Right lobe of liver (tissue), 6 donors: ENCODE data around the gene CBR4. TPM values are rescaled to one million over a fixed set of nuclear protein-coding genes. Genes with fewer than 3 reads are reported as not detected.
"Not testable (repeated sequence)": the region's sequence is repeated elsewhere in the genome, so short reads cannot be mapped to it uniquely, and the experiment has no call there.

Experiments
- ATAC-seq, 4 donors: fragments of 200-7000 bp; cut with Tn5 transposase; one replicate each; pipeline ENCODE4 v1.9.1; 2020; ENCODE audit warnings: mild to moderate bottlenecking in 4 of 4, moderate library complexity in 4 of 4
- DNase-seq, 3 donors: peaks; one replicate each; pipeline ENCODE4 v3.0.0-alpha.2; 2020
- H3K27ac ChIP-seq, 3 donors: fragments of 200-600 bp; one replicate each; pipeline ENCODE4 v1.8.0; 2022
- H3K27me3 ChIP-seq, 2 donors: fragments of 200-600 bp; one replicate each; pipeline ENCODE4 v1.8.0; 2022
- H3K36me3 ChIP-seq, 4 donors: fragments of 200-600 bp; sonication (generic) in 1 of 4; one replicate each; pipeline versions ENCODE4 v1.5.1 to v1.8.0; 2017 to 2022; ENCODE audit warnings: control low read depth in 1 of 4
- H3K4me1 ChIP-seq, 4 donors: fragments of 200-600 bp; sonication (generic) in 1 of 4; one replicate each; pipeline versions ENCODE4 v1.5.1 to v1.8.0; 2017 to 2022; ENCODE audit warnings: control low read depth in 1 of 4
- H3K4me3 ChIP-seq, 3 donors: fragments of 200-600 bp; one replicate each; pipeline ENCODE4 v1.8.0; 2022
- H3K9me3 ChIP-seq, 4 donors: fragments of 200-600 bp; sonication (generic) in 1 of 4; one replicate each; pipeline versions ENCODE4 v1.5.1 to v1.8.0; 2017 to 2022; ENCODE audit warnings: control low read depth in 1 of 4
- POLR2A ChIP-seq: fragments of 450-650 bp; IDR thresholded peaks from one replicate; pipeline ENCODE4 v1.6.1; 2017; ENCODE audit warnings: antibody characterized with exemption, mild to moderate bottlenecking
- WGBS: methylation state at CpG from one replicate; pipeline ENCODE4 v1.1.6; 2018; ENCODE audit warnings: low coverage, low lambda C conversion rate; ENCODE audit not compliant: insufficient coverage; ENCODE audit errors: missing lambda C conversion rate; 5-methylcytosine and 5-hydroxymethylcytosine counted together
- intact Hi-C, 2 donors: fragments of 100-400 bp; cut with DNase I; formaldehyde crosslinking; loops; one replicate each; pipeline versions ENCODE4 v1.11.2 to v1.14.1; 2022
- total RNA-seq, 6 experiments: library from RNA; depleted of rRNA in 2 of 6; stranded (reverse); fragments of >200 nt in 2 of 6; fragmentation: NEBNext Ultra II Directional in 3 of 6; extraction: Animal tissue kit (Norgen Biotek cat#: 25700) in 3 of 6; gene quantifications; one replicate each; pipeline versions ENCODE4 v1.1.0 to v1.2.4, GENCODE V29; 2016 to 2023
- TF ChIP-seq, protein P1 (sequence below), 4 donors: fragments of 200-600 bp in 3 of 4; fragments of 450-650 bp in 1 of 4; IDR thresholded peaks; one replicate each; pipeline versions ENCODE4 v1.5.1 to v1.8.0; 2016 to 2022; ENCODE audit warnings: antibody characterized with exemption in 4 of 4, mild to moderate bottlenecking in 2 of 4
- donor health status: DM: no; HTN: yes; CAD: no.
- donor health status: DM: no; HTN: no; CAD: no.
- donor health status: DM: no; HTN: no; CAD: no.
- donor health status: DM: no; HTN: yes; CAD: no.
- donor health status: DM: no; HTN: yes; CAD: no.

The CBR4 gene
- total RNA-seq, 6 experiments from 2014 or later, result 20.3 to 41.5 (median 22.7) TPM

DNA sequence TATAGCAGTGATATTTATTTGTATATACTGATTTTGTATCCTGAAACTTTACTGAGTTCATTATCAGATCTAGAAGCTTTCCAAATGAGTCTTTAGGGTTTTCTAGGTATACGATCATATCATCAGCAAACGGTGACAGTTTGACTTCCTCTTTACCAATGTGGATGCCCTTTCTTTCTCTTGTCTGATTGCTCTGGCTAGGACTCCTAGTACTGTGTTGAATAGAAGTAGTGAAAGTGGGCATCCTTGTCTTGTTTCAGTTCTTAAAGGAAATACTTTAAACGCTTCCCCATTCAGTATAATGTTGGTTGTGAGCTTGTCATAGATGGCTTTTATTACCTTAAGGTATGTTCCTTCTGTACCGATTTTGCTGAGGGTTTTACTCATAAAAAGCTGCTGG lies 37.5 kb downstream of the CBR4 start:
- DNase-seq (no peak), ATAC-seq (no peak)
- Histone ChIP-seq H3K4me1 (no peaks in the 10 kb centered on the region), H3K36me3 (peaks cover 0 to 9% (median 0%) of the 10 kb centered on the region in 4 donors), H3K9me3 (no peaks in the 10 kb centered on the region), H3K27ac (no peak overlapping the region), H3K4me3 (no peak overlapping the region), H3K27me3 (no peaks in the 10 kb centered on the region)
- 91% methylated on average over 4 of the region's 4 CpGs for WGBS
- intact Hi-C loops, result no loop called here
- TF ChIP-seq, protein P1, sequence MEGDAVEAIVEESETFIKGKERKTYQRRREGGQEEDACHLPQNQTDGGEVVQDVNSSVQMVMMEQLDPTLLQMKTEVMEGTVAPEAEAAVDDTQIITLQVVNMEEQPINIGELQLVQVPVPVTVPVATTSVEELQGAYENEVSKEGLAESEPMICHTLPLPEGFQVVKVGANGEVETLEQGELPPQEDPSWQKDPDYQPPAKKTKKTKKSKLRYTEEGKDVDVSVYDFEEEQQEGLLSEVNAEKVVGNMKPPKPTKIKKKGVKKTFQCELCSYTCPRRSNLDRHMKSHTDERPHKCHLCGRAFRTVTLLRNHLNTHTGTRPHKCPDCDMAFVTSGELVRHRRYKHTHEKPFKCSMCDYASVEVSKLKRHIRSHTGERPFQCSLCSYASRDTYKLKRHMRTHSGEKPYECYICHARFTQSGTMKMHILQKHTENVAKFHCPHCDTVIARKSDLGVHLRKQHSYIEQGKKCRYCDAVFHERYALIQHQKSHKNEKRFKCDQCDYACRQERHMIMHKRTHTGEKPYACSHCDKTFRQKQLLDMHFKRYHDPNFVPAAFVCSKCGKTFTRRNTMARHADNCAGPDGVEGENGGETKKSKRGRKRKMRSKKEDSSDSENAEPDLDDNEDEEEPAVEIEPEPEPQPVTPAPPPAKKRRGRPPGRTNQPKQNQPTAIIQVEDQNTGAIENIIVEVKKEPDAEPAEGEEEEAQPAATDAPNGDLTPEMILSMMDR (IDR thresholded peaks at IDR 0.05), result no peak
- no peak for TF ChIP-seq POLR2A

DNA sequence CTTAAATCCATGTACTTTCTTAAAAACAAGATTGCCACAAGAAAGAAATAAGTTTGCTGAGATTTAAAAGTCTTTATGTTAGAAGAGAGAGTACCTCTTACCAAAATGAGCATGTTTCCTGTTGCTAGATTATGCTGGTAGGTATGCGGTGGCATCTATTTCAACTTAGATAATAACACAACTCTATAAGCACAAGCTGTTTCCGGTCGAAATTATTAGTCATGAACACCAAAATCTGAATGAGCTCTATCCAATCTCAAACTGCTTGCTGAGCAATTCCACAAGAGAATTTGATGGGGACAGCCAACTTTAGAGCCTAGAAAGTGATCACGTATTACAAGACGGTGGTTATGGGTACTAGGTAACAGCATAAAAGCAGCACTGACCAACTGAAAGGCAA lies 49.3 kb downstream of the CBR4 start:
- H3K9me3 ChIP-seq, result no peaks in the 10 kb centered on the region
- WGBS, result 95% methylated on average over 5 of the region's 5 CpGs
- no peak overlapping the region for H3K4me3 ChIP-seq
- H3K27ac ChIP-seq, result no peak overlapping the region
- no peaks in the 10 kb centered on the region for H3K4me1 ChIP-seq
- TF ChIP-seq POLR2A, result no peak
- TF ChIP-seq, protein P1 (IDR thresholded peaks at IDR 0.05), result no peak
- no peak for DNase-seq
- no peak for ATAC-seq
- H3K36me3 ChIP-seq, result no peaks in the 10 kb centered on the region
- no peaks in the 10 kb centered on the region for H3K27me3 ChIP-seq
- intact Hi-C loops, result no loop called here

DNA sequence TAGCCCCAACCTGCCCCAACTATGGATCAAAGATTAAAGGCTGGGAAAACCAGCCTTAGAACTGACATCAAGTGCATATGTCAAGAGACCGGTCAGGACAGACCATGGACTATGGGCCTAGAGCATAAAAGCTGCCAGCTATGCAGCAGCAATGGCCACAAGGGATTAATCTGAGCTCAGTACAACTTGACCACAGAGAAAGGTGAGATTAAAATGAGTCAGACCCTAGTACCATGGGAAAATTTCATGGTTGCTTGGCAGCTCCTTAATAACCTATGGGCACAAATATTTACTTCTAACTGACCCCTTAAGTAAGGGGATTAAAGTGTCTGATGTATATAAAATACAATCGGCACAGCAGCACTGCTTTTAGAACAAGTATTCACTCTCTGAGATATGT lies 54.4 kb downstream of the CBR4 start:
- Histone ChIP-seq H3K27me3 (no peaks in the 10 kb centered on the region), H3K27ac (no peak overlapping the region), H3K4me3 (no peak overlapping the region), H3K9me3 (no peaks in the 10 kb centered on the region), H3K36me3 (no peaks in the 10 kb centered on the region), H3K4me1 (no peaks in the 10 kb centered on the region)
- TF ChIP-seq POLR2A, result no peak
- TF ChIP-seq, protein P1 (IDR thresholded peaks at IDR 0.05), result no peak
- 87% methylated on average over 1 of the region's 2 CpGs for WGBS
- DNase-seq (no peak), ATAC-seq (no peak)
- intact Hi-C loops, result no loop called here

- H3K36me3 ChIP-seq, intact Hi-C loops, H3K27ac ChIP-seq, ATAC-seq, DNase-seq, H3K27me3 ChIP-seq, H3K4me3 ChIP-seq, H3K4me1 ChIP-seq, H3K9me3 ChIP-seq: not testable (repeated sequence)
- WGBS, result 100% methylated on average over 1 of the region's 3 CpGs
These were observed 57.2 kb downstream of the CBR4 start for GRCh38 chr4:168952821-168953246.

- WGBS, result 58% methylated on average over 2 of the region's 2 CpGs
- no peaks in the 10 kb centered on the region for H3K9me3 ChIP-seq
- H3K27me3 ChIP-seq, result no peaks in the 10 kb centered on the region
- DNase-seq (no peak), ATAC-seq (no peak)
- H3K4me3 ChIP-seq, result no peak overlapping the region
- intact Hi-C loops, result no loop called here
- TF ChIP-seq, protein P1 (IDR thresholded peaks at IDR 0.05), result no peak
- no peak for TF ChIP-seq POLR2A
- H3K4me1 ChIP-seq, result no peaks in the 10 kb centered on the region
- H3K27ac ChIP-seq, result no peak overlapping the region
- H3K36me3 ChIP-seq, result no peaks in the 10 kb centered on the region
These were observed 64.8 kb downstream of the CBR4 start for GRCh38 chr4:168945291-168945690.
